ENCODE data around the gene SOX6.

SOX6 gene

DNA sequence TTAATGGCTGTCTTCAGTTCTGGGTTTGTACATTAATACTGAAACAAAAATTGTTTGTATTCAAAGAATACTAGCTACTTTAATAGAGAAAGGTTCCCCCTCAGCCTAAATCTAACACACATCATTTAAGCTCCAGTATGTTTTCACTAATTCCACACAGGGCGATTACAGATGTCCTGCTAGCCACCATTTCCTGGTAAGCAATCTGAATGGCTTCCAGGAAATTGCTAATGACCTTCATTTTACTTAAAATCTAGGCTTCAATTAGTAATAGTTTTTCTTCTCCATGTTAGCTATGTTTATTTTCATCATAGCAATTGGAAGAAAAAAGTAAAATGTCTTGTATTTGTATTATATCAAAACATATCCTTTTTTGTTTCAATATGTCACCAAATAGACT is 132.8 kb downstream of the SOX6 start:
- Histone ChIP-seq H2AFZ (ENCODE audit: low read depth, low read length) (no peak overlapping the region), H3K4me1 (ENCODE audit: insufficient read depth, low read length) (no peaks in the 10 kb centered on the region), H3K27me3 (ENCODE audit: insufficient read depth, low read length) (no peaks in the 10 kb centered on the region), H3K9me3 (ENCODE audit: low read length) (no peaks in the 10 kb centered on the region), H3K36me3 (ENCODE audit: insufficient read depth, low read length) (no peaks in the 10 kb centered on the region), H3K4me3 (ENCODE audit: low read length) (no peak overlapping the region)

DNA sequence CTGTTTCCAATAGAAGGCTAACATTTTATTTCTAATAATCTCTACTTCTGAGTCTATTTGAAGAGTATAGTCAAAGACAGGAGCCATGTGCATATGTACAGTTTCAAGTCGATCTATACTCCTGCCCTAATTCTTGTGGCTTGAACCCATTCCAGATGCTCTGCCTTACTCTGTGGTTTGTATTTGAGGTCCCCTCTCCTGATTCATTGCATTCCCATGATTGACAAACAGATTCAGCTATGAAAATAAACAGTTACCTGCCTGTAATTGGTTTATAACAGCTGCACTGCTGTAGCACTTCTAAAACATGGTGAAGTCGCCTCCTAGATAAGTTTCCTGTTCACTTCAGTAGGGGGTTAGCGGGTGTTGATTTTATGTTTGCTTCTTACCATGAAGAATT is 138.7 kb downstream of the SOX6 start:
- Histone ChIP-seq H2AFZ (ENCODE audit: low read depth, low read length) (no peak overlapping the region), H3K9me3 (ENCODE audit: low read length) (no peaks in the 10 kb centered on the region), H3K27me3 (ENCODE audit: insufficient read depth, low read length) (no peaks in the 10 kb centered on the region), H3K4me1 (ENCODE audit: insufficient read depth, low read length) (no peaks in the 10 kb centered on the region), H3K36me3 (ENCODE audit: insufficient read depth, low read length) (no peaks in the 10 kb centered on the region), H3K4me3 (ENCODE audit: low read length) (no peak overlapping the region)

DNA sequence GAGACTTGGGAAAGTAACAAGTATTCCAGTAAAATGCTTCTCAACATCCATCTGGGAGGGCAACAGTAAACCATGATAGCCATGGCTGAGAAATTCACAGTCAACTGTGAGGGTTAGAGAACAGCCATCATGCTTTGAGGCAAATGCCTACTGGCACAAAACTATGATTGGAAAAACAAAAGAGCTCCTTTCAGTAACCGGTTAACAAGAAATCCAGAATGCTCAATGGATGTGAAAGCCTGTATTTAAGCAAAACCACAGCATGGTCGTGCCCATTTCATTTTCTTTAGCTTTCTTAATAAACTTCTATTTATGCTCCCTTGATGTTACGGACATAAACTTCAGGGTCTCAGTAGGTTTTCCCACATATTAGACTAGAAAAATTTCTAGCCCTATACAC is 139.5 kb downstream of the SOX6 start:
- H3K9me3 ChIP-seq (ENCODE audit: low read length), result no peaks in the 10 kb centered on the region
- no peaks in the 10 kb centered on the region for H3K36me3 ChIP-seq (ENCODE audit: insufficient read depth, low read length)
- peaks cover 2% of the 10 kb centered on the region for H3K4me1 ChIP-seq (ENCODE audit: insufficient read depth, low read length)
- no peak overlapping the region for H3K4me3 ChIP-seq (ENCODE audit: low read length)
- H2AFZ ChIP-seq (ENCODE audit: low read depth, low read length), result no peak overlapping the region
- no peaks in the 10 kb centered on the region for H3K27me3 ChIP-seq (ENCODE audit: insufficient read depth, low read length)

DNA sequence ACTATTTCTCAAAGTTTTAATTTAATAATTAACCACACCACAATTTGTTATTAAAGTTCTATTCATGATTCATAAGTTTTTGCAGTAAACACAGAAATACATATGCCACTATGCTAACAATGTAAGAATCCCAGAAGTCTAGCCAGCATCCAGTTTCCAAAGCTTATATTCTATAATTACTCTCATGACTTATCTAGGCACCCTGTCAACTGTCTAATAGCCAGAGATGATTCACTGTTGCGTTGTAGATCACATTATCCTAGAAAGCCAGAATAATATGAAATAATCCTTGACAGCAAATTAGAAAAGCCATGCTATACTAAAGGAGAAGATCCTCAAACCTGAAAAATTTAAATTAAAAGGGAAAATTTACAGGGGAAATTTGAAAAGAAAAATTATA is 141.0 kb downstream of the SOX6 start:
- no peaks in the 10 kb centered on the region for H3K36me3 ChIP-seq (ENCODE audit: insufficient read depth, low read length)
- no peaks in the 10 kb centered on the region for H3K27me3 ChIP-seq (ENCODE audit: insufficient read depth, low read length)
- no peaks in the 10 kb centered on the region for H3K9me3 ChIP-seq (ENCODE audit: low read length)
- H3K4me1 ChIP-seq (ENCODE audit: insufficient read depth, low read length), result peaks cover 6% of the 10 kb centered on the region
- H2AFZ ChIP-seq (ENCODE audit: low read depth, low read length), result no peak overlapping the region
- H3K4me3 ChIP-seq (ENCODE audit: low read length), result no peak overlapping the region

DNA sequence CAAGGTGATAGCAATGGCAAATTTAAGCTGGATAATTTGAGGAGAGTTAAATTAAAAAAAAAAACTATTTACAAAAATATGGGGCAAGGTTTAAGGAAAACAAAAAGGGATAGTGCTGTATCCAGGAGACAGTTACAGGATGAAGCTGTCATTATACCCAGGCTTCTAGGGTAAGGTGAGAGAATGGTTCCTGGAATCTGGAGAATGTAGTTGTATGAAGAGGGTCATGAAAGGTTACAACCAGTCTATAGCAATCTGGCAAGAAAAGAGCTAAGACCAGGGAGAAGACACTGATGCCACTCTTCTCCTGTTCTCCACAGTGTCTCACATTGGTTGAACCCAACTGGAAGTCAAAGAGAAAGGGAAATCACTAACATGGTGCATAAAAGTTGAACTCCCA is 144.9 kb downstream of the SOX6 start:
- Histone ChIP-seq H3K36me3 (ENCODE audit: insufficient read depth, low read length) (no peaks in the 10 kb centered on the region), H3K4me3 (ENCODE audit: low read length) (no peak overlapping the region), H2AFZ (ENCODE audit: low read depth, low read length) (no peak overlapping the region), H3K9me3 (ENCODE audit: low read length) (no peaks in the 10 kb centered on the region), H3K4me1 (ENCODE audit: insufficient read depth, low read length) (peaks cover 6% of the 10 kb centered on the region), H3K27me3 (ENCODE audit: insufficient read depth, low read length) (no peaks in the 10 kb centered on the region)

DNA sequence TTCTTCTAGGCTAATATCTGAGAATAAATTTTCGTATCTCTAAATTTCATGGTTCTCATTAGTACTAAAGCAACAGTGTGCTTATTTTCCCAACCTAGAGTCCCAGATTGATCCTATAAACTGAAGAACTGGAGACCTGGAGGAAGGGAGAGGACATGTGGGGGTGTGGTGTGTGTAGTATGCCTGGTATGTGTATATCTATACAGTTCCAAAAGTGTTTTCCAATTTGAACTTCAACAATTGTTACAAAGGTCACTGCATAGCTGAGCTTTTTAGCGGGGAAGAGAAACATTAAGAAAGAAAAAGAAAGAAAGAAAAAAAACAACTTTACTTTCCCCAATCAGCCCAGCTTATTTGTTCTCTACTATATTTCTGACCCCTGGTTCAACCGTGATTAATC is 152.1 kb downstream of the SOX6 start:
- no peak overlapping the region for H2AFZ ChIP-seq (ENCODE audit: low read depth, low read length)
- peaks cover 2% of the 10 kb centered on the region for H3K4me1 ChIP-seq (ENCODE audit: insufficient read depth, low read length)
- no peaks in the 10 kb centered on the region for H3K27me3 ChIP-seq (ENCODE audit: insufficient read depth, low read length)
- no peak overlapping the region for H3K4me3 ChIP-seq (ENCODE audit: low read length)
- no peaks in the 10 kb centered on the region for H3K36me3 ChIP-seq (ENCODE audit: insufficient read depth, low read length)
- H3K9me3 ChIP-seq (ENCODE audit: low read length), result no peaks in the 10 kb centered on the region

DNA sequence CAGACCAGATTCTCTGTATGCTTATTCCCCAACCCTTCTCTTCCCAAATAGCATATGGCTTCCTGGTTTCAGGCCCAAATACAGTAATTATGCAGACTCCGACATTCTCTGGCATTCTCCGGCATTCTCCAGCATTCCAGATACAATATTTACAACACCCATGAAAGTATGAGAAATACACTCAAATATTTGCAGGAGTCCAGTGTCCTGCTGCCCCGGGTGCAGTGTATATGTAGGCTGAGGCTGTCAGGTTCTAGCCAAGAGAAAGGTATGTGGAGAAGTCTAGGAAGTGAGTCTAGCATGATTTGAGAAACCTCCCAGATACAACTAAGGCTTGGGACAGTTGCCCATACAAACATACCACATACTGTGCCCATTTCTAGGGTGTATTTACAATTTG is 160.7 kb downstream of the SOX6 start:
- no peaks in the 10 kb centered on the region for H3K27me3 ChIP-seq (ENCODE audit: insufficient read depth, low read length)

DNA sequence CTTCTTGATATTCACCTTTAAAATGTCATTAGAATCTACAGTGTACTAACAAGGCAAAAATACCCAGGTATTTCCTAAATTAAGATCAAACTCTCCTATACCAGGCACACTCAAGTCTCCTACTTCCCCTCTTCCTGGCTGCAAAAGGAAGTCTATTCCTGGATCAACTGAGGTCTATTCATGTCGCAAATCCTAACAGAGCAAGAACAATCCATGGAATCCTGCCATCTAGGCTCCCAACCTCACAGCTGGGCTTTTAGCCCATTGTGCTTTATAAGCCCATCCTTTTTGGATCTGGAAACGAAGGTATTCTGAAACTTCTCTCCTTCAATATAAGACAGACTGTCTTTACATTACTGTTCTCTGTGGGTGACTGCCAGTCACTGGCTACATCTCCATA is 161.8 kb downstream of the SOX6 start:
- no peak overlapping the region for H3K4me3 ChIP-seq (ENCODE audit: low read length)
- no peaks in the 10 kb centered on the region for H3K36me3 ChIP-seq (ENCODE audit: insufficient read depth, low read length)
- no peaks in the 10 kb centered on the region for H3K9me3 ChIP-seq (ENCODE audit: low read length)
- peaks cover 11% of the 10 kb centered on the region for H3K4me1 ChIP-seq (ENCODE audit: insufficient read depth, low read length)
- H2AFZ ChIP-seq (ENCODE audit: low read depth, low read length), result no peak overlapping the region
- H3K27me3 ChIP-seq (ENCODE audit: insufficient read depth, low read length), result no peaks in the 10 kb centered on the region

More for the DNA sequence above, 160.7 kb downstream of the SOX6 start:
- H3K4me3 ChIP-seq (ENCODE audit: low read length), result no peak overlapping the region
- no peaks in the 10 kb centered on the region for H3K36me3 ChIP-seq (ENCODE audit: insufficient read depth, low read length)
- no peaks in the 10 kb centered on the region for H3K9me3 ChIP-seq (ENCODE audit: low read length)
- no peak overlapping the region for H2AFZ ChIP-seq (ENCODE audit: low read depth, low read length)
- H3K4me1 ChIP-seq (ENCODE audit: insufficient read depth, low read length), result peaks cover 11% of the 10 kb centered on the region

DNA sequence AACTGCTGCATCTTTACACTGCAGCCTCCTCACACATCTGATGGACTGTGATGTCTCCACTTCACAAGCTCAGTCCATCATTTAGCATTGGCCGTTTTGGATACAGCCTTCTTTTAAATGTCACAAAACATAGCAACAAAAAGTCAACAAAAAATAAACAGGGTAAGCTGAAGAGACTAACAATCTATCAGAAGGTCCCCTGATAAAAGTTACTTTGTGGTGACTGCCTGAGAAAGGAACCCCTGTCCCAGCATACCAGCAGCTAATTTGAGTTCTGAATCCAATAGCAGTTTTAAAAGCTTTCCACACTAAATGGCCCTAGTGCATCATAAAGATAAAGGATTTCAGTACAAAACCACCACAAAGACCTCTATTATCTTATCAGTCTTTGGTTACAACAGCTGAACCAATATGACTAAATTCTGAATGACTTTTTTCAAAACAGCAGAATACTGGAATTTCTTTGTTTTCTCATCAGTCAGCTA is 162.4 kb downstream of the SOX6 start:
- Histone ChIP-seq H3K4me3 (ENCODE audit: low read length) (no peak overlapping the region), H3K36me3 (ENCODE audit: insufficient read depth, low read length) (no peaks in the 10 kb centered on the region), H3K4me1 (ENCODE audit: insufficient read depth, low read length) (peaks cover 11% of the 10 kb centered on the region), H3K27me3 (ENCODE audit: insufficient read depth, low read length) (no peaks in the 10 kb centered on the region), H3K9me3 (ENCODE audit: low read length) (no peaks in the 10 kb centered on the region), H2AFZ (ENCODE audit: low read depth, low read length) (no peak overlapping the region)

DNA sequence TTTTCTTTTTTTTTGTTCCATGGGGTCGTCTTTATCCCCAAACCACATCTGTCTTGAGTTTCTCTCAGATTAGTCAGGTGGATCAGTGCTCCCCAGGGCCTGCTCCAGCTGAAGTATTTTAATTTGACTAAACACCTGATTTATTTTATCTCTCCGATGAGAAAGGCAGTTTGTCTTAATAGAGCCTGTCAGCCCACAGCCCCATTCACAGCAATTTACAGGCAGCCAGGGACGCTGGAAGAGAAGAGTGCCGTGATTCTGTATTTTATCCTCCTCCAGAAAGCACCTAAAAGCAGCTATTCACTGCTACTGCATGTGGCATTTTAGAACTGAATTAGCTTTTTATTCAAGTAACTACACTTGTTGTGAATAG is 164.5 kb downstream of the SOX6 start:
- H3K9me3 ChIP-seq (ENCODE audit: low read length), result no peaks in the 10 kb centered on the region
- H3K4me3 ChIP-seq (ENCODE audit: low read length), result no peak overlapping the region
- no peaks in the 10 kb centered on the region for H3K27me3 ChIP-seq (ENCODE audit: insufficient read depth, low read length)

DNA sequence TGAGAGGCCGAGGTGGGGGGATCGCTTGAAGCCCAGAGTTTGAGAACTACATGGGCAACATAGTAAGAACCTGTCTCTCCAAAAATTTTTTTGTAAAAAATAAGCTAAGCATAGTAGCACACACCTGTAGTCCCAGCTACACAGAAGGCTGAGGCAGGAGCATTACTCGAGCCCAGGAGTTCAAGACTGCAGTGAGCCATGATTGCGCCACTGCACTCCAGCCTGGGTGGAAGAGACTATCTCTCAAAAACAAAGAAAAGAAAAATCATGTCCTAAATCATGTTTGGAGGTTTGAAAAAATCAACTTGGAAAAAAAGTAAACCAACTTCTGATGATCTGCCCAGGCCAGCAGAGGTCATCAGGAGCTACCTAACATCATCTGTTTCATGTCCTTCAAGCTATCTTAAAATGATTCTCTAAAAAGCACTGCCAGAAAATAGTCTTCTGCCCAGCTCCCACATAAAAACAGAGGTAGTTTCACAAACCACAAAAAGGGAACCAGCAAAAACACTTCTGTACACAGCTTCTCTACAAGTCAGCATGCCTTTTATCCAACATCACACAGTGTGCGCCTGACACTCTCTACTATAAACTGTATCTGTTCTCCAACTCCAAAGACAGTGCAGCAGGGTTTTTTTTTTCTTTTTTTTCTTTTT is 165.0 kb downstream of the SOX6 start:
- no peaks in the 10 kb centered on the region for H3K9me3 ChIP-seq (ENCODE audit: low read length)
- H3K36me3 ChIP-seq (ENCODE audit: insufficient read depth, low read length), result no peaks in the 10 kb centered on the region
- peaks cover 11% of the 10 kb centered on the region for H3K4me1 ChIP-seq (ENCODE audit: insufficient read depth, low read length)
- H3K4me3 ChIP-seq (ENCODE audit: low read length), result no peak overlapping the region
- peak overlapping the region; percentile 63 for H2AFZ ChIP-seq (ENCODE audit: low read depth, low read length)
- H3K27me3 ChIP-seq (ENCODE audit: insufficient read depth, low read length), result no peaks in the 10 kb centered on the region

More for the DNA sequence above, 164.5 kb downstream of the SOX6 start:
- H3K36me3 ChIP-seq (ENCODE audit: insufficient read depth, low read length), result no peaks in the 10 kb centered on the region
- peaks cover 11% of the 10 kb centered on the region for H3K4me1 ChIP-seq (ENCODE audit: insufficient read depth, low read length)
- H2AFZ ChIP-seq (ENCODE audit: low read depth, low read length), result peak overlapping the region; percentile 63

DNA sequence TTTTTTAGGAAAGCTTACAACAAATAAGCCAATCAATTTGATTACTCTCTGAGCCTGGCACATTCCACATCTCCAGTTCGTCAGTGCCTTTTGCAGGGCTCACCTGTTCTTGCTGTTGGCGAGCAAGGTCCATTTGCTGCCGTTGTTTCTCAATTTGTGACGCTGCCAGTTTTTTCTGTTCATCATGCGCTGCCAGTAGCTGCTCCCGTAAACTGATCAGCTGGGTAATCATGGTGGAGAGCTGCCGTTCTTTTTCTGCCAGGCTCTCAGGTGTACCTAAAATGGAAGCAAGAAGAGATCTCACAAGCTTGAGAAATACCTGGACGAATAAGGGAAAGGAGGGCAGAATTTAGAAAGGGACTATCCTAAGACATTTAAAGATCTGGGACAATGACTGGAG is 169.7 kb downstream of the SOX6 start:
- H3K9me3 ChIP-seq (ENCODE audit: low read length), result no peaks in the 10 kb centered on the region
- no peaks in the 10 kb centered on the region for H3K36me3 ChIP-seq (ENCODE audit: insufficient read depth, low read length)
- no peak overlapping the region for H2AFZ ChIP-seq (ENCODE audit: low read depth, low read length)
- peaks cover 6% of the 10 kb centered on the region for H3K4me1 ChIP-seq (ENCODE audit: insufficient read depth, low read length)
- H3K4me3 ChIP-seq (ENCODE audit: low read length), result no peak overlapping the region
- no peaks in the 10 kb centered on the region for H3K27me3 ChIP-seq (ENCODE audit: insufficient read depth, low read length)

DNA sequence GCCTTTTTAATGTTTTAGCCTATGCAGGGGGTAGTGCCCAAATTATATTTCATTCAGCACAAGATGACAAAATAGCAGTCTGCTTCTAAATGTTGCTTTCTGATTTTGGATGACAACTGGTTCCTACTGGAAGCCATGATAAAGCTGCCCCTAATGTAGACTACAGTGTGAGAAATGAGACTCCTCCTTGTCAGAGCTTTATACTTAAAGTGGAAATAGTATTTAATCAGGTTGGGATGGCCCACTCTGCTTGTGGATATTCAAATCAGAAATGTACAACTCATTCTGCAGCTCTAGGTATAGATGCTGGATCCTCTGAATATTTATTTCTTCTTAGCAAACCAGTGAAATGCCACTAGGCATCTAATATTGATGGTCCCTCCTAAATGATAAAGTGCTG is 171.3 kb downstream of the SOX6 start:
- no peak overlapping the region for H3K4me3 ChIP-seq (ENCODE audit: low read length)
- H3K36me3 ChIP-seq (ENCODE audit: insufficient read depth, low read length), result no peaks in the 10 kb centered on the region
- no peaks in the 10 kb centered on the region for H3K9me3 ChIP-seq (ENCODE audit: low read length)
- no peaks in the 10 kb centered on the region for H3K27me3 ChIP-seq (ENCODE audit: insufficient read depth, low read length)
- peaks cover 5% of the 10 kb centered on the region for H3K4me1 ChIP-seq (ENCODE audit: insufficient read depth, low read length)
- no peak overlapping the region for H2AFZ ChIP-seq (ENCODE audit: low read depth, low read length)

DNA sequence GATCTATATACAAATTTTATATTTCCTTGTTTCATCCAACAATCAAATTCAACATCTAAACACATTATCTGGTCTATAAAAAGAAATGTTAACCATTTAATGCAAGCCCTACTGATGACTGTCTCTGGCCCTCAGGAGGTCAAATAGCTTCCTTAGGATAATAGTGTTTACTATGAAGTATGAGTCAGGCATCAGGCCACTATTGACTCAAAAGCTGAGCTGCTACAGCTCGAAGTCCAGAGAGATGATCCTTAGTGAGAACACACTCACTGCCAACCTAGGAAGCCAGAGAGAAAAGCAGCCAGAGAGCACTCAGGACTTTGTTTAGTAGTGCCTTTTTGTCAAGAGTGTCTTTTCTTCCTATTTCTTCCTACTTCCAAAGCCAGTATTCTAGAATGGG is 171.8 kb downstream of the SOX6 start:
- Histone ChIP-seq H3K36me3 (ENCODE audit: insufficient read depth, low read length) (no peaks in the 10 kb centered on the region), H3K4me1 (ENCODE audit: insufficient read depth, low read length) (peaks cover 5% of the 10 kb centered on the region), H2AFZ (ENCODE audit: low read depth, low read length) (no peak overlapping the region), H3K9me3 (ENCODE audit: low read length) (no peaks in the 10 kb centered on the region), H3K4me3 (ENCODE audit: low read length) (no peak overlapping the region), H3K27me3 (ENCODE audit: insufficient read depth, low read length) (no peaks in the 10 kb centered on the region)
